H1 (cell line): ENCODE data around the gene STIM2. TPM values are rescaled to one million over a fixed set of nuclear protein-coding genes. Genes with fewer than 3 reads are reported as not detected.

Experiments used
- CTCF ChIA-PET: fragments of 300-600 bp; sonication (Branson Sonifier 250); formaldehyde crosslinking; loops from one replicate; lab custom pipeline; 2021; ENCODE audit not compliant: partially characterized antibody; lab: Charles Lee
- POLR2A ChIA-PET: fragments of 300-600 bp; sonication (Branson Sonifier 250); formaldehyde crosslinking; loops from one replicate; lab custom pipeline; 2021; ENCODE audit warnings: inconsistent platforms; ENCODE audit not compliant: partially characterized antibody; lab: Charles Lee
- DNase-seq, 2 experiments: peaks; one replicate each; pipeline versions ENCODE4 v3.0.0 to v3.0.0-alpha.2; 2010 to 2022; ENCODE audit warnings: low spot score in 2 of 2, low read depth in 1 of 2, mixed read lengths in 1 of 2
- FAIRE-seq: peaks from 2 replicates; lab custom pipeline; 2011; peaks lifted over from hg19 to GRCh38; lab: Jason Lieb, UNC
- H2AFZ ChIP-seq: 2 replicates; pipeline ENCODE4 v1.8.1; 2012; ENCODE audit warnings: low read length, inconsistent platforms
- H2AK5ac ChIP-seq: 2 replicates; pipeline ENCODE4 v1.6.1; 2013; ENCODE audit warnings: low read depth, low read length
- H2BK120ac ChIP-seq: replicated peaks from 2 replicates; pipeline ENCODE3; 2013; ENCODE audit warnings: low read depth, low read length, inconsistent platforms
- H2BK12ac ChIP-seq: 2 replicates; pipeline ENCODE4 v1.6.1; 2013; ENCODE audit warnings: low read depth, low read length
- H2BK15ac ChIP-seq: 2 replicates; pipeline ENCODE4 v1.6.1; 2013; ENCODE audit warnings: low read length
- H2BK20ac ChIP-seq: 2 replicates; pipeline ENCODE4 v1.6.1; 2013; ENCODE audit warnings: low read length
- H2BK5ac ChIP-seq: 2 replicates; pipeline ENCODE4 v1.6.1; 2013; ENCODE audit warnings: low read depth, low read length
- H3K14ac ChIP-seq: 2 replicates; pipeline ENCODE4 v1.6.1; 2013; ENCODE audit warnings: inconsistent platforms; ENCODE audit not compliant: insufficient read length
- H3K18ac ChIP-seq: 2 replicates; pipeline ENCODE4 v1.6.1; 2013; ENCODE audit warnings: low read length; ENCODE audit errors: extremely low read depth
- H3K23ac ChIP-seq: 2 replicates; pipeline ENCODE4 v1.6.1; 2013; ENCODE audit warnings: inconsistent platforms; ENCODE audit not compliant: insufficient read length
- H3K23me2 ChIP-seq: 2 replicates; pipeline ENCODE4 v1.6.1; 2013; ENCODE audit warnings: low read depth, low read length
- H3K27ac ChIP-seq: 2 replicates; pipeline ENCODE4 v1.6.1; 2011; ENCODE audit warnings: low read depth, low read length, inconsistent platforms
- H3K27me3 ChIP-seq, 4 experiments: replicated peaks in 1 of 4; 1 replicate in 1 of 4; 2 replicates in 3 of 4; pipeline versions ENCODE4 v1.6.1 to v1.8.1; 2011 to 2013; ENCODE audit warnings: low read length in 3 of 4, mild to moderate bottlenecking in 3 of 4, inconsistent platforms in 2 of 4, mixed read lengths in 2 of 4, moderate library complexity in 1 of 4; ENCODE audit not compliant: control insufficient read depth in 3 of 4, insufficient read depth in 3 of 4; ENCODE audit errors: extremely low read depth in 1 of 4
- H3K36me3 ChIP-seq, 4 experiments: 2 replicates each; pipeline versions ENCODE4 v1.6.1 to v1.8.1; 2011 to 2013; ENCODE audit warnings: mild to moderate bottlenecking in 4 of 4, low read length in 3 of 4, moderate library complexity in 2 of 4, control low read depth in 1 of 4, inconsistent platforms in 1 of 4; ENCODE audit not compliant: insufficient read depth in 4 of 4, control insufficient read depth in 2 of 4
- H3K4ac ChIP-seq: replicated peaks from 2 replicates; pipeline ENCODE3; 2013; ENCODE audit warnings: low read length, low read depth, mixed read lengths, inconsistent platforms; ENCODE audit not compliant: insufficient read length
- H3K4me1 ChIP-seq, 4 experiments: replicated peaks in 1 of 4; 1 replicate in 1 of 4; 2 replicates in 3 of 4; pipeline versions ENCODE4 v1.6.1 to v1.8.1; 2011 to 2013; ENCODE audit warnings: low read length in 3 of 4, inconsistent platforms in 2 of 4, mixed read lengths in 1 of 4; ENCODE audit not compliant: insufficient read depth in 4 of 4, control insufficient read depth in 3 of 4
- H3K4me2 ChIP-seq, 2 experiments: 2 replicates each; pipeline versions ENCODE4 v1.6.1 to v1.8.1; 2011 to 2013; ENCODE audit warnings: low read depth in 2 of 2, low read length in 2 of 2, control low read depth in 1 of 2, inconsistent platforms in 1 of 2, mild to moderate bottlenecking in 1 of 2; ENCODE audit not compliant: insufficient read depth in 1 of 2
- H3K4me3 ChIP-seq, 4 experiments: fragments of 200-600, 300-600 bp in 1 of 4; sonication (generic), shearing (Covaris generic), sonication (Bioruptor Twin) in 1 of 4; 2 replicates each; pipeline versions ENCODE4 v1.5.1 to v1.8.1; 2011 to 2016; ENCODE audit warnings: low read length in 4 of 4, low read depth in 3 of 4, control low read depth in 2 of 4, inconsistent platforms in 2 of 4, mild to moderate bottlenecking in 2 of 4, mixed read lengths in 1 of 4, moderate library complexity in 1 of 4; ENCODE audit not compliant: insufficient read depth in 2 of 4; ENCODE audit errors: extremely low read depth in 1 of 4
- H3K56ac ChIP-seq: replicated peaks from 2 replicates; pipeline ENCODE3; 2013; ENCODE audit warnings: low read depth, mild to moderate bottlenecking, mixed read lengths, low read length, inconsistent platforms; ENCODE audit not compliant: insufficient read length
- H3K79me1 ChIP-seq: 2 replicates; pipeline ENCODE4 v1.6.1; 2013; ENCODE audit warnings: low read depth, low read length, control low read depth
- H3K79me2 ChIP-seq, 2 experiments: 2 replicates each; pipeline versions ENCODE4 v1.6.1 to v1.8.1; 2012 to 2013; ENCODE audit warnings: low read length in 2 of 2, mild to moderate bottlenecking in 2 of 2, inconsistent platforms in 1 of 2; ENCODE audit not compliant: insufficient read depth in 2 of 2, control insufficient read depth in 1 of 2
- H3K9ac ChIP-seq, 4 experiments: replicated peaks in 1 of 4; 1 replicate in 1 of 4; 2 replicates in 3 of 4; pipeline versions ENCODE4 v1.6.1 to v1.8.1; 2011 to 2013; ENCODE audit warnings: low read depth in 3 of 4, low read length in 3 of 4, control low read depth in 2 of 4, mild to moderate bottlenecking in 2 of 4, moderate library complexity in 2 of 4, inconsistent platforms in 1 of 4; ENCODE audit errors: extremely low read depth in 1 of 4
- H3K9me3 ChIP-seq, 2 experiments: 2 replicates each; pipeline versions ENCODE4 v1.6.1 to v1.8.1; 2012 to 2013; ENCODE audit warnings: mild to moderate bottlenecking in 2 of 2, moderate library complexity in 2 of 2, control low read depth in 1 of 2, inconsistent platforms in 1 of 2, low read depth in 1 of 2, low read length in 1 of 2, mixed read lengths in 1 of 2; ENCODE audit not compliant: insufficient read depth in 2 of 2
- H4K20me1 ChIP-seq, 2 experiments: replicated peaks in 1 of 2; 2 replicates each; pipeline versions ENCODE3 to v1.8.1; 2011 to 2013; ENCODE audit warnings: inconsistent platforms in 2 of 2, low read length in 2 of 2, mild to moderate bottlenecking in 1 of 2; ENCODE audit not compliant: insufficient read depth in 2 of 2, control insufficient read depth in 1 of 2
- H4K5ac ChIP-seq: 2 replicates; pipeline ENCODE4 v1.6.1; 2013; ENCODE audit warnings: low read length, low read depth, mixed read lengths, inconsistent platforms; ENCODE audit not compliant: insufficient read length
- H4K8ac ChIP-seq: 2 replicates; pipeline ENCODE4 v1.8.0; 2013; ENCODE audit warnings: mild to moderate bottlenecking, moderate library complexity, low read length, inconsistent platforms; ENCODE audit not compliant: insufficient read depth; ENCODE audit errors: extremely low read depth
- H4K91ac ChIP-seq: replicated peaks from 2 replicates; pipeline ENCODE3; 2013; ENCODE audit warnings: low read length, mixed read lengths, inconsistent platforms; ENCODE audit not compliant: insufficient read length
- ATF3 ChIP-seq: IDR thresholded peaks from 2 replicates; pipeline ENCODE4 v1.6.1; 2011; ENCODE audit warnings: low read depth, mild to moderate bottlenecking, low read length; ENCODE audit not compliant: insufficient read depth
- CBX8 ChIP-seq: fragments of 300-800, 300-1000 bp; sonication (generic); IDR thresholded peaks from 2 replicates; pipeline ENCODE4 v1.7.1; 2016; ENCODE audit warnings: low read depth, low read length, borderline replicate concordance
- CEBPB ChIP-seq: IDR thresholded peaks from 2 replicates; pipeline ENCODE4 v1.6.1; 2012; ENCODE audit warnings: low read depth, low read length
- GABPA ChIP-seq: IDR thresholded peaks from 2 replicates; pipeline ENCODE4 v1.6.1; 2011; ENCODE audit warnings: mild to moderate bottlenecking, low read length, moderate library complexity, borderline replicate concordance; ENCODE audit not compliant: insufficient read depth
- NANOG ChIP-seq: IDR thresholded peaks from 2 replicates; pipeline ENCODE4 v1.6.1; 2011; ENCODE audit warnings: low read length, low read depth, mild to moderate bottlenecking, inconsistent platforms; ENCODE audit not compliant: insufficient read depth, poor library complexity, severe bottlenecking
- PHF8 ChIP-seq: fragments of 200-600 bp; sonication (generic); conservative IDR thresholded peaks from 2 replicates; pipeline ENCODE4 v1.7.1; 2012; ENCODE audit warnings: low read depth, mild to moderate bottlenecking, inconsistent platforms, low read length, moderate library complexity
- SAP30 ChIP-seq: fragments of 300-600 bp; sonication (generic); IDR thresholded peaks from 2 replicates; pipeline ENCODE4 v1.7.1; 2012; ENCODE audit warnings: low read length, moderate library complexity, mild to moderate bottlenecking, inconsistent platforms; ENCODE audit not compliant: insufficient read depth, insufficient replicate concordance
- SIX5 ChIP-seq: IDR thresholded peaks from 2 replicates; pipeline ENCODE4 v1.6.1; 2011; ENCODE audit warnings: mild to moderate bottlenecking, low read depth, low read length
- TAF1 ChIP-seq: IDR thresholded peaks from 2 replicates; pipeline ENCODE4 v1.6.1; 2011; ENCODE audit warnings: mild to moderate bottlenecking, low read depth, low read length
- TAF7 ChIP-seq: optimal IDR thresholded peaks from 2 replicates; pipeline ENCODE3; 2011; ENCODE audit warnings: low read depth, mild to moderate bottlenecking, inconsistent platforms, low read length, moderate library complexity, borderline replicate concordance
- TCF12 ChIP-seq: IDR thresholded peaks from 2 replicates; pipeline ENCODE4 v1.6.1; 2011; ENCODE audit warnings: low read depth, mild to moderate bottlenecking, low read length
- WGBS, 2 experiments: shearing (Covaris generic) in 1 of 2; methylation state at CpG; one replicate each; pipeline versions ENCODE4 v1.1.6 to v1.1.7; 2013 to 2015; ENCODE audit warnings: low lambda C conversion rate in 2 of 2, mixed read lengths in 2 of 2, inconsistent platforms in 1 of 2, low coverage in 1 of 2, missing lambda C conversion rate in 1 of 2; ENCODE audit not compliant: insufficient replicate concordance in 2 of 2, insufficient coverage in 1 of 2, insufficient read length in 1 of 2; ENCODE audit errors: extremely low coverage in 1 of 2, missing lambda C conversion rate in 1 of 2; 5-methylcytosine and 5-hydroxymethylcytosine counted together
- polyA plus RNA-seq, 7 experiments: library from polyadenylated mRNA; depleted of rRNA in 3 of 7; stranded (reverse) in 5 of 7; unstranded in 2 of 7; fragments of >200 nt in 5 of 7; fragments of 200-250 nt in 2 of 7; gene quantifications; 1 replicate in 5 of 7; 2 replicates in 1 of 7; 4 replicates in 1 of 7; pipeline versions ENCODE4 v1.2.1 to v1.2.3, GENCODE V29; 2011 to 2013; ENCODE audit warnings: missing spikeins in 2 of 7, mixed read lengths in 2 of 7
- total RNA-seq: library from RNA; stranded (reverse); fragmentation: NEBNext Ultra II Directional; extraction: Animal tissue kit (Norgen Biotek cat#: 25700); gene quantifications from 2 replicates; pipeline ENCODE4 v1.2.1, GENCODE V29; 2021

Gene STIM2
- total and polyA plus RNA-seq, 2 of the 8 experiments (the other 6 are each of a cell fraction or from before 2014, with no cell fraction given): 22.9 to 23.0 TPM

- peaks cover 0 to 4% of the 10 kb centered on the region in 2 experiments; a peak in 1 of 4 replicates for H3K9me3 ChIP-seq
- H3K27me3 ChIP-seq: no peaks in the 10 kb centered on the region
- FAIRE-seq (no peak), DNase-seq (no peak)
- H2BK20ac ChIP-seq: no peak overlapping the region
- no peak overlapping the region for H3K23ac ChIP-seq
- no peak overlapping the region for H3K4ac ChIP-seq
- TF ChIP-seq GABPA (no peak), PHF8 (no peak), CBX8 (no peak), TAF1 (no peak), SAP30 (no peak), SIX5 (no peak), CEBPB (no peak), TCF12 (no peak), TAF7 (no peak), ATF3 (no peak), NANOG (no peak)
- CTCF ChIA-PET: no interaction called here
- no peak overlapping the region for H3K4me2 ChIP-seq
- no peak overlapping the region for H2BK12ac ChIP-seq
- no peak overlapping the region for H2BK5ac ChIP-seq
- no peaks in the 10 kb centered on the region for H3K4me1 ChIP-seq
- H3K79me2 ChIP-seq: peaks cover 0 to 29% of the 10 kb centered on the region in 2 experiments; a peak in 2 of 4 replicates
- no peak overlapping the region for H2AK5ac ChIP-seq
- H3K36me3 ChIP-seq: no peaks in the 10 kb centered on the region; a peak in 1 of 8 replicates
- no peak overlapping the region for H4K91ac ChIP-seq
- H3K23me2 ChIP-seq: no peaks in the 10 kb centered on the region
- no peak overlapping the region for H3K27ac ChIP-seq
- no peak overlapping the region for H3K9ac ChIP-seq
- no peak overlapping the region for H3K4me3 ChIP-seq
- H3K56ac ChIP-seq: no peak overlapping the region
- H2BK120ac ChIP-seq: no peak overlapping the region
- WGBS, 2 experiments: 94% methylated on average over 3 of the region's 3 CpGs; no CpG with 5 or more reads in 1 of the 2 experiments
- H2BK15ac ChIP-seq: no peak overlapping the region
- POLR2A ChIA-PET: no interaction called here
- H2AFZ ChIP-seq: no peak overlapping the region
- no peaks in the 10 kb centered on the region for H4K20me1 ChIP-seq
- H3K79me1 ChIP-seq: peaks cover 3% of the 10 kb centered on the region
- no peak overlapping the region for H3K14ac ChIP-seq
- no peak overlapping the region for H4K8ac ChIP-seq
- H4K5ac ChIP-seq: no peak overlapping the region
- H3K18ac ChIP-seq: no peak overlapping the region
Observed at GRCh38 chr4:26889356-26889755, 28.7 kb downstream of the STIM2 start.
